C4-2B (cell line): ENCODE measurements around the gene SP2.

ENCODE experiments used
- H3K27ac ChIP-seq: fragments of 450-650 bp; 2 replicates; pipeline ENCODE4 v1.5.1; 2017
- ZFX ChIP-seq: fragments of 450-650 bp; IDR thresholded peaks from 2 replicates; pipeline ENCODE4 v1.6.1; 2017
- TF ChIP-seq, protein P1 (sequence below): fragments of 450-650 bp; conservative IDR thresholded peaks from 2 replicates; pipeline ENCODE4 v1.5.1; 2017; ENCODE audit warnings: mild to moderate bottlenecking

Gene SP2

DNA sequence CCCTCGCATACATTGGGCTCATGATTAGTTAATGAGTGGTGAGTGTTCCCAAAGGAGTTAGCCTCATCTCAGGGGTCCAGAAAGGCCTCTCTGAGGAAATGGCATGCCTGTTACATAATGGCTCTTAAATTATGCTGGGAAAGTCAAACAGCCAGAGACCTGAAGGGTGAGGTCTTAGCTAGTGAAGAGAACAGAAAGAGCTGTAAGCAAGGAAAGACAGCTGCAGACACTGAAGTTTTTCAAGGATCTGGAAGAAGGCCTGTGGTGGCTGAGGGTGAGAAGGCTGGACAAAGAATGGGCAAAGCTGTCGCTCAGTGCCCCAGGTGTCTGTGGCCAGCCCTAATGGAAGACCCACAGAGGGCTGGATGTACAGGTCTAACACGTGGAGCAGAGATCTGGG, 10.4 kb downstream of the SP2 start:
- no peak overlapping the region for H3K27ac ChIP-seq
- no peak for TF ChIP-seq ZFX
- TF ChIP-seq, protein P1, sequence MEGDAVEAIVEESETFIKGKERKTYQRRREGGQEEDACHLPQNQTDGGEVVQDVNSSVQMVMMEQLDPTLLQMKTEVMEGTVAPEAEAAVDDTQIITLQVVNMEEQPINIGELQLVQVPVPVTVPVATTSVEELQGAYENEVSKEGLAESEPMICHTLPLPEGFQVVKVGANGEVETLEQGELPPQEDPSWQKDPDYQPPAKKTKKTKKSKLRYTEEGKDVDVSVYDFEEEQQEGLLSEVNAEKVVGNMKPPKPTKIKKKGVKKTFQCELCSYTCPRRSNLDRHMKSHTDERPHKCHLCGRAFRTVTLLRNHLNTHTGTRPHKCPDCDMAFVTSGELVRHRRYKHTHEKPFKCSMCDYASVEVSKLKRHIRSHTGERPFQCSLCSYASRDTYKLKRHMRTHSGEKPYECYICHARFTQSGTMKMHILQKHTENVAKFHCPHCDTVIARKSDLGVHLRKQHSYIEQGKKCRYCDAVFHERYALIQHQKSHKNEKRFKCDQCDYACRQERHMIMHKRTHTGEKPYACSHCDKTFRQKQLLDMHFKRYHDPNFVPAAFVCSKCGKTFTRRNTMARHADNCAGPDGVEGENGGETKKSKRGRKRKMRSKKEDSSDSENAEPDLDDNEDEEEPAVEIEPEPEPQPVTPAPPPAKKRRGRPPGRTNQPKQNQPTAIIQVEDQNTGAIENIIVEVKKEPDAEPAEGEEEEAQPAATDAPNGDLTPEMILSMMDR, result no peak

DNA sequence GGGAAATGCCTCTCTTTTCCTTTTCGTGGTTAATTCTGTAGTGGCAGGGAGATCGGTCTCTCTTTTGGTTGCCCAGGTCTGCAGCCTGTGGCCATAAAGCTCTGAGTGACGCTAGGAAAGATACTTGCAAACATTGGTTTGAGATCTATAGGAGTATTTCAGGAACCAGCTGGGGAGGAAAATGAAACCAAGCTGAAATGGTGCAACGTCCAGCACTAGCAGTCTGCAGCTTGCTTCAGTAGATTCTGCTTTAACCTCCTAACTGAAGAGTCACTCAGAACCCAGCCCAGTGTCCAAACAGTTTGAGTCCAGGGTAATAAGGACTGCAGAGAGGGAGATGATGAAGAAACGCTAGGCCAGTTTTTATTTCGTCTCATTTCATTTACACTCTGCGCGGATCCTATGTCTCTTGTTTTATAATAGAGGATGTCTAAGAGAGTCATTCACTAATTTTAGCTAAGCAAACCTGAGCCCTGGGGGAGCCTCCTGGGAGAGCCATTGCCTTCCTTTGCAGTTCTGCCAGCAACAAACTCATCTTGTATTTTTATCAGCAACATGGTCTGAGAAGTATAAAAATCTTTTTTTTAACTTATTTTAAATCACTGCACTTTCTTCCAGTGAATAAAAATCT, 12.0 kb downstream of the SP2 start:
- TF ChIP-seq, protein P1, result no peak
- TF ChIP-seq ZFX, result no peak
- no peak overlapping the region for H3K27ac ChIP-seq

DNA sequence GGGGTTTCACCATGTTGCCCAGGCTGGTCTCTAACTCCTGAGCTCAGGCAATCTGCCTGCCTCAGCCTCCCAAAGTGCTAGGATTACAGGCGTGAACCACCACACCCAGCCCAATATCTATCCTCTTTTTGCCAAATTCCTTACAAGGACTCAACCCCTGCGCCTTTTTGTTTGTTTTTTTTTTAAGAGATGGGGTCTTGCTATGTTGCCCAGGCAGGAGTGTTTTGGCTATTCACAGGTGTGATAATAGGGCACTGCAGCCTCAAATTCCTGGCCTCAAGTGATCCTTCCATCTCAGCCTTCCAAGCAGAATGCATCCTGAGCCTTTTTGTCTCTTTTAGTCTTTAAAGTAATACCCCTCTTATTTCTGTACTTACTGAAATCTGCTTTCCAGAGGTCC, 17.0 kb downstream of the SP2 start:
- TF ChIP-seq, protein P1, result no peak
- TF ChIP-seq ZFX, result no peak
- no peak overlapping the region for H3K27ac ChIP-seq

DNA sequence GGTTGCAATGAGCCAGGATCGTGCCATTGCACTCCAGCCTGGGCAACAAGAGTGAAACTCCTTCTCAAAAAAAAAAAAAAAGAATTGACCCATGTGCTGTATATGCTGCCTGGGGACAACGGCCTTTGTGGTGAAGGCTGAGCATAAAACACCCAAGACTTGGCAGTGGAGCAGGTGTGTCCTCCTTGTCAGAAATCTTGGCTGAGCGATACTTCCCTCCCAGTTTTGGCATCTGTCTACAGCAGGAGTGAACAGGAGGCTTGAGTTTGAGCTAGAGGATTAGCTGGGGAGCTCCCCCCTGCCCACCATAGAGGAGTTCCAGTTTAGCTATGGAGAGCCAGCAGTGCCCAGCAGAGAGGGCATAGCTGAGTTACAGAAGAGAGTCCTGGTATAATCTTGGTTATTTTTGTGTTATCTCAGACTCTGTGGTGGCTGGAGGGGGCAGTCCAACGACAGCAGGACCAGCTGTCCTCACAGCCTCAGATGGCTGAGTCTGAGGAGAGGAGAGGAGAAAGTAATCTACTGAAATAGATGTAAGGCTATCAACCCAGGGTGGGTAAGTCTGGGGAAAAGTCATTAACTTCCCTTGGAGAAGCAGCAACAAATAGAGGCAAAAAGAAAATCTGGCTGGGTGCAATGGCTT, 18.4 kb downstream of the SP2 start:
- no peak overlapping the region for H3K27ac ChIP-seq
- no peak for TF ChIP-seq ZFX
- TF ChIP-seq, protein P1, result no peak

DNA sequence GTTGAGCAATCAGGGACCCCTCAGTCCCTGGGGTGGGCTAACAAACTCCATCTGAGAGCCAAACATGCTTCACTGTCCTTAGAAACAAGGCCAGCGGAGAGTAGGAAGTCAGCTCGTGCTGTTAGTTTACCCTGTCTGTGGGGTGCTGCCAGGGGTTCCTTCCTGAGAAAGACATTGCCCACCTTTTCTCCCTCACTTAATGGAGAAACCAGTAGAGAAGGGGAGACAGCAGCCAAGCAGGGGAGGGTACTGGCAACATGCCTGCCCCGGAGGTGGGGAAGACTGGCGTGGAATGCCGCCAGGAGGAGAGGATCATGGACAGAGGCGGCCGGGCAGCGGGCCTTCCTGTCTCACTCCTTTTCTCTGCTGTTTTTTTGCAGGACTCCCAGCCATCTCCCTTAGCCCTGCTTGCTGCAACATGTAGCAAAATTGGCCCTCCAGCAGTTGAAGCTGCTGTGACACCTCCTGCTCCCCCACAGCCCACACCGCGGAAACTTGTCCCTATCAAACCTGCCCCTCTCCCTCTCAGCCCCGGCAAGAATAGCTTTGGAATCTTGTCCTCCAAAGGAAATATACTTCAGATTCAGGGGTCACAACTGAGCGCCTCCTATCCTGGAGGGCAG, 19.9 kb downstream of the SP2 start:
- no peak overlapping the region for H3K27ac ChIP-seq
- no peak for TF ChIP-seq ZFX
- TF ChIP-seq, protein P1, result no peak

DNA sequence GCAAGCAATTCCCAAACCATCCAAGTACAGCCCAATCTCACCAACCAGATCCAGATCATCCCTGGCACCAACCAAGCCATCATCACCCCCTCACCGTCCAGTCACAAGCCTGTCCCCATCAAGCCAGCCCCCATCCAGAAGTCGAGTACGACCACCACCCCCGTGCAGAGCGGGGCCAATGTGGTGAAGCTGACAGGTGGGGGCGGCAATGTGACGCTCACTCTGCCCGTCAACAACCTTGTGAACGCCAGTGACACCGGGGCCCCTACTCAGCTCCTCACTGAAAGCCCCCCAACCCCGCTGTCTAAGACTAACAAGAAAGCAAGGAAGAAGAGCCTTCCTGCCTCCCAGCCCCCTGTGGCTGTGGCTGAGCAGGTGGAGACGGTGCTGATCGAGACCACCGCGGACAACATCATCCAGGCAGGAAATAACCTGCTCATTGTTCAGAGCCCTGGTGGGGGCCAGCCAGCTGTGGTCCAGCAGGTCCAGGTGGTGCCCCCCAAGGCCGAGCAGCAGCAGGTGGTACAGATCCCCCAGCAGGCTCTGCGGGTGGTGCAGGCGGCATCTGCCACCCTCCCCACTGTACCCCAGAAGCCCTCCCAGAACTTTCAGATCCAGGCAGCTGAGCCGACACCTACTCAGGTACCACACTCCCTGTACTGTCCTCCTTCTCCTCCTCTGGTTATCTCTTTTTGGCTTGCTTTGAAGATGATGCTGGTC, 20.6 kb downstream of the SP2 start:
- H3K27ac ChIP-seq, result no peak overlapping the region
- no peak for TF ChIP-seq ZFX
- TF ChIP-seq, protein P1, result no peak

DNA sequence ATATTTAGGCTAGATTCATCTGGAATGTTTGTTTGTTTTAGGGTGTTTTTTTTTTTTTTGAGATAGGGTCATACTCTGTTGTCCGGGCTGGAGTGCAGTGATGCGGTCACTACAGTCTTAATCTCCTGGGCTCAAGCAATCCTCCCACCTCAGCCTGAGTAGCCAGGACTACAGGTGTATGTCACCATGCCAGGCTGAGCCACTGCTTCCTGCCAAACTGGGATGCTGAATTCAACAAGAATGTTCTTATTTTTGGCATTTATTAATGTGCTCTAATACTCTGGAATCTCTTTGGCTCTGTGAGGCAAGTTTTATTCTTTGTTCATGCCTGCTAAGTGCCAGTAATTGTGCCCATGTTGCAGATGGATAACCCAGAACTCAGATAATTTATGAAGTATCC, 21.5 kb downstream of the SP2 start:
- no peak for TF ChIP-seq ZFX
- TF ChIP-seq, protein P1, result no peak
- no peak overlapping the region for H3K27ac ChIP-seq
